Measurements from ENCODE around the gene IBTK.
"Not testable (repeated sequence)": the region's sequence is repeated elsewhere in the genome, so short reads cannot be mapped to it uniquely, and the experiment has no call there.

IBTK gene

DNA sequence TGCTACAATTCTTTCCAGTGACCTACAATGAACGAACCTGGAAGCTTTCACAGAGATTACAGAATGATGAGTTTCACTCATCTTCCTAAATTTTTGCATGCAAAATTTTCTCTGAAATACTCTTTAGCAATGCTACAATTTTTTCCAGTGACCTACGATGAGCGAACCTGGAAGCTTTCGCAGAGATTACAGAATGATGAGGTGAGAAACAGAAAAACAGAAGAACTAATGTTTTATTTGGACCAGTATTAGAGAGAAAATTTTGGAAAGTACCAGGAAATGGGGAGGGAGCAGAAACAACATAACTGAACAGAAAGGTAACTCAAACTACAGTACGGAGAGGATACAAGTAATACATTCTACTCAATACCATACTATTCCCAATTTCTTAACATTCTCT is 75.0 kb downstream of the IBTK start:
- no peak for DNase-seq

DNA sequence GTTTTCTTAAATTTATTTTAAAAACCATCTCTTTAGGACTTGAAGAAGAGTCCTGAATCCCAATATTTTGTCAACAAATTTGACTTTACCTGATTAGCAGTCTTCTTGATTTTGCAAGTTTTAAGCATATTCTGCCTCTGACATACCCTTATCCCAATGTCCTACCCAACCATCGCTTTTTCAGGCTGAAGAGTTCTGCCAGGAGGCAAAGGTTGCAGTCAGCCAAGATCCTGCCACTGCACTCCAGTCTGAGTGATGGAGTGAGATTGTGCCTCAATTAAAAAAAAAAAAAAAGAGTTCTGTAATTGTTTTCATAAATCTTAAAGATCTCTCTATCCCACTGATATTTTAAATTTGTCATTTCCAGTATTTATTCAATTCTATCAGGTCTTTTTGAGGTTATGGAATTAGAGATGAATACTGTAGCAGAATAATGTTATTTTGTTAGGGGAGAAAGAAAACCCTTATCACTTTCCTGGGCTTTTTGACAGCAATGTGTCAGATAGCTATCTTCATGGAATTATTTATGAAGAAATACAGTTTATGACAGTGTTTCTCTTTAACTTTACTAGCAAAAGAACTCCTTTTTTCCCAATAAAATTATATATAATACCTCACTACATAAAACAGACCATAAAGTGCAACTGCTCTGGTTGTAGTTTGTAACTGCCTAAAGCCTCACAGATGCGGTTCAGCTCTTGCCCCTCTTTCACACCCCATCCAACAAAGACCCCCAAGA is 78.2 kb downstream of the IBTK start:
- DNase-seq = no peak

DNA sequence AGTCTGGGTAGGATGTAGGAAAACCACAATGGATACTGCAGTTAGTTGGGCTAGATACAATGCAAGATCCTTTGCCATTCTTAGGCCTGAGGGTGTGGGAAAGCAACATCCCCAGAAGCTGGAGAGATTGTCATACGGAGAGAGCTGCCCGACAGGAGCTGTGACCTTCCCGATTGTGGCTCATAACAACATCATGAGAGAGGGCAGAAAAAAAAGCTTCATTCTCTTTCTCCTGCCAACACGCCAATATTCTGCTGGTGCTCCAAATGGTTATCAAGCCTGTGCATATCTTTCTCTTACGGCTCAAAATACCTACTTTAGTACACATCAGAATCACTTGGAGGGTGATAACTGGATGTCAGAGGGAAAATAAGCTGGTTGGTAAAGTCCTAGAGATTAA is 81.1 kb downstream of the IBTK start:
- no peak for DNase-seq

DNA sequence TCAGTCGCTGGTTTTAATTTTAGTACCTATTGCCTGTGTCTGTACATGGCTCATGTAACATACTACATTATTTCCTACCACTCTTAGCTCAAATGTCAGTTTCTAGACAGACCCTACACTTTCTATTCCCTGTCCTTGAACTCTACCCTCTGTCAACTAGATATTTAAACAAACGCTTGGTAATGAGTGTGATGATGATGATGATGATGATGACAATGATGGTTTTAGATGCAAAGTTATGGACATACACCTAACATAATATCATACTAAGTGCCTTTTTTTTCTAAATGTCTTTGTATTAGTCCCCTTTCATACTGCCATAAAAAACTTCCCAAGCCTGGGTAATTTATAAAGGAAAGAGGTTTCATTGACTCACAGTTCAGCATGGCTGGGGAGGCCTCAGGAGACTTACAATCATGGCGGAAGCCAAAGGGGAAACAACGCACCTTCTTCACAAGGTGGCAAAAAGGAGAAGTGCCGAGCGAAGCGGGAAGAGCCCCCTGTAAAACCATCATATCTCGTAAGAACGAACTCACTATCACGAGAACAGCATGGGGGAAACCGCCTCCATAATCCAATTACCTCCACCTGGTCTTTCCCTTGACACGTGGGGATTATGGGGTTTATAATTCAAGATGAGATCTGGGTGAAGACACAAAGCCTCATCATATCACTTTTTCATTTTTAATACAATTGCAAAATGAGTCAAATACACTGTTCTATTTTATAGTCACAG is 87.1 kb downstream of the IBTK start:
- DNase-seq = no peak

DNA sequence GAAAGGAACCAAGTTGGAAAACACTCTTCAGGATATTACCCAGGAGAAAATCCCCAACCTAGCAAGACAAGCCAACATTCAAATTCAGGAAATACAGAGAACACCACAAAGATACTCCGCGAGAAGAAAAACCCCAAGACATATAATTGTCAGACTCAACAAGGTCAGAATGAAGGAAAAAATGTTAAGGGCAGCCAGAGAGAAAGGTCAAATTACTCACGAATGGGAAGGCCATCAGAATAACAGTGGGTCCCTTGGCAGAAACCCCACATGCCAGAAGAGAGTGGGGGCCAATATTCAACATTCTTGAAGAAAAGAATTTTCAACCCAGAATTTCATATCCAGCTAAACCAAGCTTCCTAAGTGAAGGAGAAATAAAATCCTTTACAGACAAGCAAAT is 94.8 kb downstream of the IBTK start:
- DNase-seq = not testable (repeated sequence)

DNA sequence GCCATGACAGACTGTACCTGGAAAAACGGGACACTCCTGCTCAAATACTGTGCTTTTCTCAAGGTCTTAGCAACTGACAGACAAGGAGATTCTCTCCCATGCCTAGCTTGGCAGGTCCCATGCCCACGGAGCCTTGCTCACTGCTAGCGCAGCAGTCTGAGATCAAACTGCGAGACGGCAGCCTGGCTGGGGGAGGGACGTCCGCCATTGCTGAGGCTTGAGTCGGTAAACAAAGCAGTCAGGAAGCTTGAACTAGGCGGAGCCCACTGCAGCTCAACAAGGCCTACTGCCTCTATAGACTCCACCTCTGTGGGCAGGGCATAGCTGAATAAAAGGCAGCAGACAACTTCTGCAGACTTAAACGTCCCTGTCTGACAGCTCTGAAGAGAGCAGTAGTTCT is 96.4 kb downstream of the IBTK start:
- not testable (repeated sequence) for DNase-seq

DNA sequence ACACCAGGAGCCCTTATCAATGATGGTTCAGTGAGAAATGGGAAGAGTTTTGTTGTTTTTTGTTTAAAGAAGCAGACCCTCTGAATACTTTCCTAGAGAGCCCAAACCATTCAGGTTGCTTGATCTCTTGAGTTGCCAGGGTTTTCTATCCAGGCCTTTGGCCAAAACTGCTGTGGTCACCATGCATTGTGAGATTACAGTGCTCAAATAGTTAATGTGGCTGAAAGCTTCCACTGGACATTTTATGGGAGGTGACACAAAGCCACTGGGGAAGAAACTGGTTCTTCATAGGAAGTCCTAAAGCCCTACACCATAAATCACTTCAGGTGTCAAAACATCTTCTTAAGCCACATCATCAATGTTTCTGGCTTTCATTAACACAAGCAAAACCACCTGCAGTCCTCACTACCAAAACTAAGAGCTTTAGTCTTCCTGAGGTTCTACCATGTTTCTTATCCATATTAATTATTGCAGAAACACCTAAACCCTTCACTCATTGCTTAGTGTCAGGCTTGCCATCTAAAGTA is 101.6 kb downstream of the IBTK start:
- no peak for DNase-seq

DNA sequence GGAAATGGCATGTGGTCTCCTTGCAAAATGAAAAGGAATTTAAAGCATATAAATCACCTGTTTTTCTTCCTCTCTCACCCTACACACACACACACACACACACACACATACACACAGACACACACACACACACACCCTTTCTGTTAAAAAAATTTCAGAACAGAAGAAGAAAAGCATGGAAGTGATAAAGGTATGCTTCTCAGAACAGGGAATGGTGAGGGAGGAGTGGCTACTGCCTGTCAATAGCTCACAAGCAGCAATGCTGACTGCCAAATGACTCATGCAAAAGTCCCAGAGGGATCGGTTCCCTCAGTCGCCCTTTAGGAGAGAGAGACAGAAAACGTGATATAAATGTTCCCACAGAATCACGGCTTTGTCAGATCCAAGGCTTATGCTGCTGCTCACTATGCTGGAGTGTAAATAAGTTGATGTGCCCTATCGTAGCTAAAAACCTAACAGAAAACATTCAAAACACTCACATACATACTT is 102.6 kb downstream of the IBTK start:
- DNase-seq = no peak

DNA sequence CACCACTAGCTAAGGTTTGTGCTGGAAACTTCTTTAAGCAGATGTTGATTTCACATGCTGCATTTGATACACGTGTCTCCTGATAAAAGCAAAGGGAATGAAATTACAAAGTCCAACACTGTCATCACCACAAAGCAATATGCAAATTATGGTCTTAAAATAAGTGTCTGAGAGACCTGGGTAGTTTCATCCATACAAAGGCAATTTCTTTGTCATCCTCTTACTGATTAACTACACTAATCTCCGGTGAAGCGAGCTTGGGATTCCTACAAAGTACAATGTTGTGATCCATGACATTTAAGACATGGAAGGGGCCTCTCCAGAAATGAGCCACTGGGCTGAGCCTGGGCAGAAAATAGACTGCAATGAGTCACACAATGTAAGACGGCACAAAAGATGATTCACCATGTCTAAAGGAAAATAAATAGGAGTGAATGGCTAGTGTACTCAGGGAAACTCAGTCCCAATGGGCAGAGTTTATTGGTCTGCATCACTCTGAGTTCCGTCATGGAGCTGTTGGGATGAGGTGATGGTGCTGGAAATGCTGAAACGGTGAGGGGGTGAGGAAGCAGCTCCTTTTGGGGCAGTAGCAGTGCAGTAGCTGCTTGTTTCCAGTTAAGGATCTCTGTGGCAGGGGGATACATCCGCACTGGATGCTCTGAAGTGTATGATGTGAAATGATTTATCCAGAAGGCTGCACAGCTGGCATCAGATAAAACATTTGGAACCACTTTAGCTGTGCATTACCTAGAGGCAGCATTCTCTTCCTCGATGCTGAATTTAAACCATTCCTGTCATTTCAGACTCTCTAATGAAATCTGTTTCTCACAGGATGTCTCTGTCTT is 103.3 kb downstream of the IBTK start:
- no peak for DNase-seq

DNA sequence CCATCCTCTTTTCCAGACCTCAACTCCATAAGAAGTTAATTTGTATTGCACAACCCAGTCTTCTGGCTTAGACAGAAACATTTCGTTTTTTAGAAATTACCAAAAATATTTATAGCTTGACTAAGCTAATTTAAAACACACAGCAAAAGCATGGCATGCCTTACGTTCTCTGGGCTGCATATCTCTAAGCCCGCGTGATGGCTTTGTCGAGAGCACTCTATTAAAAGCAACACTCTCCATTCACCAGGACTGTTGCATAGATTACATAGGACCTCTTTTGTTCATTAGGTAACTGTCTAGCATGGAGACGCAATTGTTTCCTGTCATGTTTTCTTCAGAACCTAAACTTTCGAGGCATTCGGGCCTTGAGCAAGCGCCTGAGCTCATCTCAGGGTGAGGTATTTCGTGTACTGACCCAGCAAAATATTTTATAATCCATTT is 104.5 kb downstream of the IBTK start:
- no peak for DNase-seq

DNA sequence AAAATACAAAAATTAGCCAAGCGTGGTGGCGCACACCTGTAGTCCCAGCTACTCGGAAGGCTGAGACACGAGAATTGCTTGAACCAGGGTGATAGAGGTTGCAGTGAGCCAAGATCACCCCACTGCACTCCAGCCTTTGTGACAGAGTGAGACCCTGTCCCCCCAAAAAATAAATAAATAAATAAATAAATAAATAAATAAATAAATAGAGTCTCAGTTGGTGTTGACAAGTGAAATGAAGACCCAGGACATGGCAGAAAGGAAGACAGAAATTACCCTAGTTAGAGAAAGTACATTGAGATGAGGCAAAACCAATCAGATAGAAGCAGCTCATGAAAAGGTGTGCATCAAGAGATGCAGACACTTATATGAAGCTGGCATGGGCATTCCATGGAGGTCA is 105.0 kb downstream of the IBTK start:
- no peak for DNase-seq

DNA sequence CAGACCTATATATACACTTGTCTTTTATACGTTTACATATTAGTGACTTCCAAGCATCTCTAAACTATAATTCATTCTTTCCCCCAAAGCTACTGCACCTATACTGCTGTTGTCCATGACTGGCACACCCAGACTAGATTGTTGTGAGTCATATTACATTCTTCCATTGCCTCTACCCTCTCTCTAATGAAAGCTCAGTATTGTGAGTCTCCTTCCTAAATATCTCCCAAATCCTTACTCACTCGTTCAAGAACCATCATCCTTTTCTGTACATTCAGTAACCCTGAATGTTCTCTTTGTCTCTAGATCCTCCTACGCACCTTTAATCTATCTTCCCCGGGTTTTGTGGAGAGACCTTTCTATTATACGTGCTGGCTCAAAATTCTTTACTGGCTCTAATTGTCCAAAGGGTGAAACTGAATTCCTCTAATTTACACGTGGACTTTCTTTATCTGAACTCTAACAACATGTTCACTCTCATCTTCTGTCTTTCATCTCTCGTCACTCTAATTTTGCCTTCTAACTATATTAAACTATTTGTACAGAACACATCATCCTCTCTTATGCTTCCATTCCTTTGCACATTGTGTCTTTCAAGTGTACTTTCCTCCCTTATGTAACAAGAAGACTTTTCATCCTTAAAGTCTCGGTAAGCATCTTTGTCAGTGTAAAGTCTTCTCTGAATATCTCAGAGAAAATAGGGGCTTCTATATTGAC is 109.3 kb downstream of the IBTK start:
- DNase-seq = no peak

DNA sequence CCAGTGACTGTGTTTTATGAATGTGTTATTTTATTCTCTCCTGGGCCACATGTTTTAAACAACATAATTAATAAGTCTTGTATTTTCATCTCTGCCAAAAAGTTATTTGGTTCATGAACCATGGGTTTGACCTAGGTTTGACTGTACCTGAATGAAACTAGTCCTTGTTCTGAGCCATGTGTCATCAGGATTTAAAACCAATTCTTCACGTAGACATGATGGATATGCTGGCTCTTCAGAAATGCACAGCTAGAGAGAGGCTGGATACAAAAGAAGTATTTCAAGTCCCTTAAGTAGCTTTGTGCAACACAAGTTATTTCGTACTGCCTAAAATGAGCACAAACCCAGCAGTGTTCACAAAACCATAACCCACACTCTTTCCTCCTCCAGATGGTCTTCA is 116.1 kb downstream of the IBTK start:
- DNase-seq = no peak

DNA sequence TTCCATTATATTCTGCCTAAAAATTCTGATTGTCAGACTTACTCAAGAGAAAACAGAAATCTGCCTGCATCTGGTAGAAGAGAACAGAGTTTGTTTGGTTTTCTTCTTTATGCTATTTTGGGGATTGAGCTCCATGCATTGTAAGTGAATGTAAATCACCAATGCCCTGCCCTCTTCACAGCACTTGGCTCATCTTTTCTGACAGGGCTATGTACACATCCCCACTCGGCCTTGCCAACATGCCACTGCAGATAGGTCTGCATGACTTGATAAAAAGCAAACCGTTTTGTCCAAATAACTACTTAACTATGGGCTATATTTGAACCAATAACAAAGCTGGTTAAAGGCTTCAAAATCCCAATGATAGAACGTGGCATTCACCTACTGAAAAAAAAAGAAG is 117.7 kb downstream of the IBTK start:
- DNase-seq = no peak

DNA sequence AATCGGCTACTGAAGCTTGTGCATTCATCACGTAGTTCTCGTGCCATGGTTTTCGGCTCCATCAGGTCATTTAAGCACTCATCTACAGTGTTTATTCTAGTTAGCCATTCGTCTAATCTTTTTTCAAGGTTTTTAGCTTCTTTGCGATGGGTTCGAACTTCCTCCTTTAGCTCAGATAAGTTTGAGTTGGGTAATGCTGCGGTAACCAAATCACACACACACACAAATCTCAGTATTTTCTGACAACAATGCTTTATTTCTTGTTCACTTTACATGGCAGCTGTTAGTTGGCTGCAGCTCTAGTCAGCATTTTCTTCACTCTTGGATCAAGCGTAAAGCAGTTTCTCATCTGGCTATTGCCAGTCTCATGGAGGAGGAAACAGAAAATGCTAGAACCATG is 118.6 kb downstream of the IBTK start:
- DNase-seq = not testable (repeated sequence)

DNA sequence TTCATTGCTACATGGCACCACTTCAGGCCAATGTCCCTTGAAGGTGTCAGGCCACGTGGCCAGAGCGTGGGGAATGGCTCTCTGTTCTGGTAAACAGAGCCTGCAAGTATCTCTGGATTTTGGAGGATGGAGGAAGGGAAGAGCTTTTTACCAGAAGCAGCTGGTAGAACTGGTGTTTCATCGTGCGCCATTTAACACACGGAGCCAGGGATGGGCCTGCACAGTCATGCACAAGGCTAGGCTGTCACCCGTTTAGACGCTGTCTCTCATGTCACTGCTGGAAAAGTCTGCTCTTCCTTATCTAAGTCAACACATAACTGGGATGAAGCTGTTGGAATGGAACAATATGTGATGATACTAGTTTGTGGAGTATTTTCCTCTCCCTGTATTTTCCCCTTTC is 123.9 kb downstream of the IBTK start:
- DNase-seq = no peak
